Measurements from ENCODE around the gene GBP1.
A peak's percentile ranks its signal among the peaks of the same experiment; 100 is the strongest.
"Not testable (repeated sequence)": the region's sequence is repeated elsewhere in the genome, so short reads cannot be mapped to it uniquely, and the experiment has no call there.

Gene GBP1

GRCh38 chr1:89051300-89051954, 13.6 kb downstream of the GBP1 start:
- Histone ChIP-seq H3K4me1 (ENCODE audit: control insufficient read depth, low read depth, low read length) (no peaks in the 10 kb centered on the region), H3K9ac (ENCODE audit: low read length) (no peak overlapping the region), H3K18ac (ENCODE audit: low read length) (no peak overlapping the region), H3K79me1 (ENCODE audit: low read length) (no peaks in the 10 kb centered on the region), H3K36me3 (ENCODE audit: control insufficient read depth, insufficient read depth, low read length) (no peaks in the 10 kb centered on the region), H4K5ac (ENCODE audit: low read length) (no peak overlapping the region), H3K4me2 (ENCODE audit: low read length) (no peak overlapping the region), H4K8ac (ENCODE audit: low read depth, low read length) (no peak overlapping the region), H3K27me3 (ENCODE audit: insufficient read depth, low read length, poor library complexity) (no peaks in the 10 kb centered on the region), H3K27ac (ENCODE audit: low read depth, low read length) (no peak overlapping the region), H3K23ac (ENCODE audit: low read length) (no peak overlapping the region), H3K4ac (ENCODE audit: low read depth, low read length) (no peak overlapping the region), H3K56ac (ENCODE audit: low read length) (no peak overlapping the region), H3K79me2 (ENCODE audit: control insufficient read depth, insufficient read depth, low read length) (no peaks in the 10 kb centered on the region), H3K4me3 (ENCODE audit: low read length) (no peak overlapping the region), H2AK5ac (ENCODE audit: low read length) (no peak overlapping the region), H2BK15ac (replicated peaks; ENCODE audit: low read depth) (no peak overlapping the region), H2BK120ac (ENCODE audit: low read depth, low read length) (no peak overlapping the region), H2BK5ac (ENCODE audit: low read length) (no peak overlapping the region)
- WGBS (ENCODE audit: extremely low coverage, insufficient coverage, low lambda C conversion rate) = no CpG with 5 or more reads among the region's 9 CpGs
- no peak for DNase-seq

DNA sequence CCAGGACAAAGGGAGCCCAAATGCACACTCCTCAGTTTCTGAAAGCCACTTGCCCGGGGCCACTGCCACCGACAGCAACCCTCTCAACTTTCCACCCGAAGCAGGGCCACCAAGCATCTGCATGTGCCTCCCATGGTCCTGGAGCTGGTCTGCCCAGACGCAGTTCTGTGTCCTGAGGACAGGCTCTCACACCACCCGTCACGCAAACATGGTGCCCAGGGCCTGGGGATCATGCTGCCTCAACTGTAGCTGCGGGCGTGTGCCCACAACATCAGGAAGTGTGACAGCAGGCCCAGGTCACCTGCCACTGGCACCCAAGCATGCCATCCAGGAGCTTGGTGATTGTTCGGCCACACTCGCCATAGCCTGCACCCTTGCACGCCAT, 14.4 kb downstream of the GBP1 start:
- no peak overlapping the region for H3K4me3 ChIP-seq (ENCODE audit: low read length)
- H3K18ac ChIP-seq (ENCODE audit: low read length) = peak overlapping the region; percentile 3
- no peak for DNase-seq
- H3K4me2 ChIP-seq (ENCODE audit: low read length) = no peak overlapping the region
- H3K9ac ChIP-seq (ENCODE audit: low read length) = no peak overlapping the region
- no peak overlapping the region for H4K5ac ChIP-seq (ENCODE audit: low read length)
- no peak overlapping the region for H4K8ac ChIP-seq (ENCODE audit: low read depth, low read length)
- no peak overlapping the region for H3K4ac ChIP-seq (ENCODE audit: low read depth, low read length)
- H3K36me3 ChIP-seq (ENCODE audit: control insufficient read depth, insufficient read depth, low read length) = no peaks in the 10 kb centered on the region
- no peak overlapping the region for H3K27ac ChIP-seq (ENCODE audit: low read depth, low read length)
- H3K23ac ChIP-seq (ENCODE audit: low read length) = no peak overlapping the region
- H3K79me1 ChIP-seq (ENCODE audit: low read length) = no peaks in the 10 kb centered on the region
- peak overlapping the region; percentile 42 for H3K56ac ChIP-seq (ENCODE audit: low read length)
- no CpG with 5 or more reads among the region's 11 CpGs for WGBS (ENCODE audit: extremely low coverage, insufficient coverage, low lambda C conversion rate)
- H3K4me1 ChIP-seq (ENCODE audit: control insufficient read depth, low read depth, low read length) = no peaks in the 10 kb centered on the region
- H2BK120ac ChIP-seq (ENCODE audit: low read depth, low read length) = no peak overlapping the region
- no peaks in the 10 kb centered on the region for H3K79me2 ChIP-seq (ENCODE audit: control insufficient read depth, insufficient read depth, low read length)
- H2AK5ac ChIP-seq (ENCODE audit: low read length) = peak overlapping the region; percentile 97
- H3K27me3 ChIP-seq (ENCODE audit: insufficient read depth, low read length, poor library complexity) = no peaks in the 10 kb centered on the region
- no peak overlapping the region for H2BK15ac ChIP-seq (replicated peaks; ENCODE audit: low read depth)
- H2BK5ac ChIP-seq (ENCODE audit: low read length) = peak overlapping the region; percentile 82

DNA sequence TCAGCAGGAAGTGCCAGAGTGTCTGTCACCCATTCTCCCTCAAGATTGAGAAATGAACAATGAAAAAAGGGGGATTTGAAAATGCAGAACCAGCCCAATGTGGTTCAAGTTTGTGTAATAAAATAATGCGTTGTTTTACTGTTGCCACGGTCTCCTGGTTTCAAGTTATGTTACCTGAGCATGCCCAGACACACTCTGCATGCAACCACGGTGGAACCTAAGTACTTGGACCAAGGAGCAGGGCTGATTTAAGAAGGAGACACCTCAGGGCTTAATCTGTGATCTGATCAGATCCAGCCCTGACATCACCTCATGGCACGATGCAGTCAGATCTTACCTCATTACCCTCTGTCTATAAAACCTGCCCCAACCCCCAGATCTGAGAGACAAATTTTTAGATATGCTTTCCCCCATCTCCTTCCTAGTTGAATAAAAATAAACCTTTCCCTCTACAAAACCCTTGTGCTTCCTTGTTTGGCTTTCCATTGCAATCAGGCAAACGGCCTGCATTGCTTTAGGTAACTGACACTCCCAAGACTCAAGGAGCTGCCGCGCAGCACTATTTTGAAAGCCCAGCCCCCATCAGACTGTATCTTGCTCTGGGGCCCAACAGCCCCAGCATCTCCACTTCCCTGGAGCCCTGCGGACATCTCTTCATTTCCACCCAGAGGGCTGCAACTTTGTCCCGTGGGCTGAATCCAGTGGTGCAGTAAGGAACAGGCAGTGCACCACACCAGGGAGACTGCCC, 14.9 kb downstream of the GBP1 start:
- not testable (repeated sequence) for H3K36me3 ChIP-seq (ENCODE audit: control insufficient read depth, insufficient read depth, low read length); H3K4me3 ChIP-seq (ENCODE audit: low read length); H3K23ac ChIP-seq (ENCODE audit: low read length); H3K4me1 ChIP-seq (ENCODE audit: control insufficient read depth, low read depth, low read length); H3K4ac ChIP-seq (ENCODE audit: low read depth, low read length); H2BK120ac ChIP-seq (ENCODE audit: low read depth, low read length); H2BK15ac ChIP-seq (replicated peaks; ENCODE audit: low read depth); H3K79me1 ChIP-seq (ENCODE audit: low read length); H3K27me3 ChIP-seq (ENCODE audit: insufficient read depth, low read length, poor library complexity); H3K56ac ChIP-seq (ENCODE audit: low read length); H3K9ac ChIP-seq (ENCODE audit: low read length); H4K8ac ChIP-seq (ENCODE audit: low read depth, low read length); H2AK5ac ChIP-seq (ENCODE audit: low read length); H3K4me2 ChIP-seq (ENCODE audit: low read length); H3K79me2 ChIP-seq (ENCODE audit: control insufficient read depth, insufficient read depth, low read length)
- Histone ChIP-seq H2BK5ac (ENCODE audit: low read length) (peak overlapping the region; percentile 82), H3K18ac (ENCODE audit: low read length) (peak overlapping the region; percentile 3), H4K5ac (ENCODE audit: low read length) (peak overlapping the region; percentile 39), H3K27ac (ENCODE audit: low read depth, low read length) (peak overlapping the region; percentile 42)
- DNase-seq = peak; percentile 23
- no CpG with 5 or more reads among the region's 9 CpGs for WGBS (ENCODE audit: extremely low coverage, insufficient coverage, low lambda C conversion rate)

- H3K27me3 ChIP-seq (ENCODE audit: insufficient read depth, low read length, poor library complexity); H2AK5ac ChIP-seq (ENCODE audit: low read length); H2BK5ac ChIP-seq (ENCODE audit: low read length); H3K18ac ChIP-seq (ENCODE audit: low read length); DNase-seq; H3K4me3 ChIP-seq (ENCODE audit: low read length); H3K4me2 ChIP-seq (ENCODE audit: low read length); H2BK15ac ChIP-seq (replicated peaks; ENCODE audit: low read depth); H4K5ac ChIP-seq (ENCODE audit: low read length); H3K23ac ChIP-seq (ENCODE audit: low read length); H3K79me2 ChIP-seq (ENCODE audit: control insufficient read depth, insufficient read depth, low read length); H2BK120ac ChIP-seq (ENCODE audit: low read depth, low read length); H3K79me1 ChIP-seq (ENCODE audit: low read length); H3K4me1 ChIP-seq (ENCODE audit: control insufficient read depth, low read depth, low read length); H3K56ac ChIP-seq (ENCODE audit: low read length); H4K8ac ChIP-seq (ENCODE audit: low read depth, low read length); H3K4ac ChIP-seq (ENCODE audit: low read depth, low read length); H3K9ac ChIP-seq (ENCODE audit: low read length); H3K36me3 ChIP-seq (ENCODE audit: control insufficient read depth, insufficient read depth, low read length): not testable (repeated sequence)
- WGBS (ENCODE audit: extremely low coverage, insufficient coverage, low lambda C conversion rate) = no CpG with 5 or more reads among the region's 4 CpGs
- H3K27ac ChIP-seq (ENCODE audit: low read depth, low read length) = peak overlapping the region; percentile 83
These were observed 15.8 kb downstream of the GBP1 start for GRCh38 chr1:89049187-89049586.

- no peak overlapping the region for H3K4ac ChIP-seq (ENCODE audit: low read depth, low read length)
- H3K27ac ChIP-seq (ENCODE audit: low read depth, low read length) = no peak overlapping the region
- H3K4me1 ChIP-seq (ENCODE audit: control insufficient read depth, low read depth, low read length) = no peaks in the 10 kb centered on the region
- no peak overlapping the region for H4K8ac ChIP-seq (ENCODE audit: low read depth, low read length)
- H3K9ac ChIP-seq (ENCODE audit: low read length) = no peak overlapping the region
- no peak overlapping the region for H3K18ac ChIP-seq (ENCODE audit: low read length)
- no peaks in the 10 kb centered on the region for H3K27me3 ChIP-seq (ENCODE audit: insufficient read depth, low read length, poor library complexity)
- H3K23ac ChIP-seq (ENCODE audit: low read length) = no peak overlapping the region
- H3K79me2 ChIP-seq (ENCODE audit: control insufficient read depth, insufficient read depth, low read length) = no peaks in the 10 kb centered on the region
- H2BK120ac ChIP-seq (ENCODE audit: low read depth, low read length) = no peak overlapping the region
- WGBS (ENCODE audit: extremely low coverage, insufficient coverage, low lambda C conversion rate) = no CpG with 5 or more reads among the region's 3 CpGs
- no peaks in the 10 kb centered on the region for H3K36me3 ChIP-seq (ENCODE audit: control insufficient read depth, insufficient read depth, low read length)
- no peak overlapping the region for H2BK15ac ChIP-seq (replicated peaks; ENCODE audit: low read depth)
- H3K79me1 ChIP-seq (ENCODE audit: low read length) = no peaks in the 10 kb centered on the region
- H3K4me3 ChIP-seq (ENCODE audit: low read length) = no peak overlapping the region
- H4K5ac ChIP-seq (ENCODE audit: low read length) = no peak overlapping the region
- H2BK5ac ChIP-seq (ENCODE audit: low read length) = no peak overlapping the region
- H2AK5ac ChIP-seq (ENCODE audit: low read length) = no peak overlapping the region
- H3K4me2 ChIP-seq (ENCODE audit: low read length) = no peak overlapping the region
- H3K56ac ChIP-seq (ENCODE audit: low read length) = no peak overlapping the region
- no peak for DNase-seq
These were observed 17.3 kb downstream of the GBP1 start for GRCh38 chr1:89047734-89048133.
